ENCODE data around the gene PRELID2.

DNA sequence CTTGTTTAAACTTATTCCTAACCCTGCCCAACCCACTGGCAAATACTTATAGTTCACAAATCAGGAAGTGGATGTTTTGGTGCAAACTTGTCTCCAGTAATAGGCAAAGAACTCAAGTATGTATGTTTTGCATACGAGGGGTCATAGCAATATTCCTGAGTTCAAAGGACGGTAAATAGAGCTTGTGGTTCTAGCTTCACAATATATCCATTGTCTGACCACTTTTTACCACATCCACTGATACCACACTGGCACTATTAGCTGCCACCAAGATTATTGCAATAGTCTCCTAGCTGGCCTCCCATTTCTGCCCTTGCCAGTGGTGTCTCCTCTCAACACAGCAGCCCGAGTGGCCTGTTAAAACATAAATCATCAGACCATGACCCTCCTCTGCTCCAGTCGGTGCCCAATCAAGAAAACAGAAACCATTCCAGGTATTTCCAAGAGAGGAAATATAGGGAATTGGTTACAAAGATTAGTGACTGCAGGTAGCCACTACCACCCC is 20.7 kb upstream of the PRELID2 start:
- TF ChIP-seq POLR2AphosphoS5 (IDR thresholded peaks at IDR 0.05) (no peak), POLR2A (IDR thresholded peaks at IDR 0.05) (no peak)
- TF ChIP-seq, protein P1, sequence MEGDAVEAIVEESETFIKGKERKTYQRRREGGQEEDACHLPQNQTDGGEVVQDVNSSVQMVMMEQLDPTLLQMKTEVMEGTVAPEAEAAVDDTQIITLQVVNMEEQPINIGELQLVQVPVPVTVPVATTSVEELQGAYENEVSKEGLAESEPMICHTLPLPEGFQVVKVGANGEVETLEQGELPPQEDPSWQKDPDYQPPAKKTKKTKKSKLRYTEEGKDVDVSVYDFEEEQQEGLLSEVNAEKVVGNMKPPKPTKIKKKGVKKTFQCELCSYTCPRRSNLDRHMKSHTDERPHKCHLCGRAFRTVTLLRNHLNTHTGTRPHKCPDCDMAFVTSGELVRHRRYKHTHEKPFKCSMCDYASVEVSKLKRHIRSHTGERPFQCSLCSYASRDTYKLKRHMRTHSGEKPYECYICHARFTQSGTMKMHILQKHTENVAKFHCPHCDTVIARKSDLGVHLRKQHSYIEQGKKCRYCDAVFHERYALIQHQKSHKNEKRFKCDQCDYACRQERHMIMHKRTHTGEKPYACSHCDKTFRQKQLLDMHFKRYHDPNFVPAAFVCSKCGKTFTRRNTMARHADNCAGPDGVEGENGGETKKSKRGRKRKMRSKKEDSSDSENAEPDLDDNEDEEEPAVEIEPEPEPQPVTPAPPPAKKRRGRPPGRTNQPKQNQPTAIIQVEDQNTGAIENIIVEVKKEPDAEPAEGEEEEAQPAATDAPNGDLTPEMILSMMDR (IDR thresholded peaks at IDR 0.05) = no peak

Measured in prostate gland (tissue), 2 donors.